MG63 (cell line): ENCODE results near the gene TNFRSF1A. TPM values are rescaled to one million over a fixed set of nuclear protein-coding genes. Genes with fewer than 3 reads are reported as not detected.
"Not testable (repeated sequence)": the region's sequence is repeated elsewhere in the genome, so short reads cannot be mapped to it uniquely, and the experiment has no call there.

Experiments used
- DNase-seq: peaks from one replicate; pipeline ENCODE4 v3.0.0-alpha.2; 2020
- H3K27me3 ChIP-seq: fragments of 250-450 bp; sonication (Bioruptor Pico); 2 replicates; pipeline ENCODE4 v1.5.1; 2020; ENCODE audit warnings: mild to moderate bottlenecking, moderate library complexity
- H3K36me3 ChIP-seq: fragments of 250-450 bp; sonication (Bioruptor Pico); 2 replicates; pipeline ENCODE4 v1.5.1; 2020; ENCODE audit warnings: mild to moderate bottlenecking, moderate library complexity
- H3K4me3 ChIP-seq: fragments of 250-450 bp; sonication (Bioruptor Pico); 2 replicates; pipeline ENCODE4 v1.5.1; 2020; ENCODE audit warnings: mild to moderate bottlenecking, moderate library complexity
- H3K9me3 ChIP-seq: fragments of 250-450 bp; sonication (Bioruptor Pico); 2 replicates; pipeline ENCODE4 v1.5.1; 2020; ENCODE audit warnings: mild to moderate bottlenecking, moderate library complexity
- total RNA-seq: library from RNA; depleted of rRNA; stranded (reverse); fragments of >200 nt; shearing (Covaris generic); gene quantifications from 2 replicates; pipeline ENCODE4 v1.2.3, GENCODE V29; 2014; ENCODE audit warnings: low replicate concordance

The TNFRSF1A gene
- total RNA-seq, 1 experiment from 2014 or later: 181 TPM

DNA sequence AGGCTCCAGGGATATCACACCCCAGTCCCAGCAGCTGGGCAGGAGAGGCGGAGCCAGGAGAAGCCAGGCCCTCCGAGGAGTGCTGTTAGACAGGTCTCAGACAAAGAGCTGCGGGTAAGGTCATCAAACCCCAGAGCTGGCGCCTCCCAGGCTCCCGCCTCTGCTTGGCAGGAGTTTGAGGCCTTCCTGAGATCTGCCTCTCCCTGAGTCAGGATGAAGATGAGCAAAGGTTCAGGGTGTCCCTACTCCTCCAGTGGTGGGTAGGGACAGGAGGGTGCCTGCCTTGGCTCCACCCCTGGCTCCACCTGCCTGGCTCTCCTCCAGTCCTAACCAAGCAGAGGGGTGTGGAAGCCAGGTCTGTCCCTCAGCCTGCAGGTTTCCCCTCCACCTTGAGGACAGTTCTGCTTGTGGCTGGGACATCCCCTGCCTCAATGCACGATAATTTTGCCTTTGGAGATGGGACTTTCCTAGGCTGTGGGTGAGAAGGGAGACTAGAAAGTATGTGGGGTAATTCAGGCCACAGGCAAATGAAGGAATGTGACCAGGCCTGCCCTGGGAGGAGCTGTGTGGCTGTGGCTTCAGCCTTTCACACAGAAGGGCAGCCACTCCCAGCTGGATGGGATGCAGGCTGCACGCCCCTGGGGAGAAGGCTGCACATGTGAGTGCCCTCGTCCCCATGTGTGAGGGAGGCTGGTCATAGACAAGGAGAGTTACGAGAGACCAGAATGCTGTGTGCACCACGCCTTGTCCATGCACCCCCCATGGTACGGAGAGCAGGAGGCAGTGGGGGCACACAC is 29.1 kb downstream of the TNFRSF1A start:
- Histone ChIP-seq H3K36me3 (no peaks in the 10 kb centered on the region), H3K27me3 (no peaks in the 10 kb centered on the region), H3K9me3 (no peaks in the 10 kb centered on the region), H3K4me3 (no peak overlapping the region)
- peak; percentile 34 for DNase-seq

DNA sequence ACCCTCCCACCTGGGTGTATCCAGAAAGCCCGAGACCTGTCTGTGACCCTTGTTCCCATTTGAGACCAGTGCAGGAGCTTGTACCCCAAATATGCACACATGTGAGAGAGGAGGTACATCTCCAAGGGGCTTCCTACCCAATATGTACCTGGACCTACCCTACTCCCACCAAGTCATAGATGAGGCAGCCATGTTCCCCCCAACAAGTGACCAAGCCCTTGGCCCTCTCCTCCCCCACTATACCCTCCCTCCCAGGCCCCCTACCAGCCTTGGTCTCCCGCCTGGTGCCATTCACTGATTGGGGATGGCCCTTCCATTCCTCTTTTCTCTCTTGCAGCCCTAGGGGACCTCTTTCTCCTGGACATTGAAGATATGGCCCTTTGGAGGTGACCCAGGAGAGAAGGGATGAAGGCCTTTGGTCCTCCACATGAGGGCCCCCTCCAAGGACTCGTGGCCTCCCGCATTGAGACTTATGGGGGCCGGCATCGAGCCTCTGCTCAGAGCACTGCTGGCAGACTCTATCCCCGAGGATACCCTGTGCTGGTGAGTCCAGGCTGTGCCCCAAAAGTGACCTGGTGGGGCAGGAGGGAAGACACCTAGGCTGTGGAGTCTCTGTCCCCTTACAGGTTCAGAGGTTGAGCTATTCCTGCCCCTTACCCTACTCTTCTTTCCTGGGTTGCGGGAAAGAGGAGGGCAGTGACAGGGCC is 29.9 kb downstream of the TNFRSF1A start:
- Histone ChIP-seq H3K4me3 (no peak overlapping the region), H3K27me3 (no peaks in the 10 kb centered on the region), H3K36me3 (no peaks in the 10 kb centered on the region), H3K9me3 (no peaks in the 10 kb centered on the region)
- no peak for DNase-seq

DNA sequence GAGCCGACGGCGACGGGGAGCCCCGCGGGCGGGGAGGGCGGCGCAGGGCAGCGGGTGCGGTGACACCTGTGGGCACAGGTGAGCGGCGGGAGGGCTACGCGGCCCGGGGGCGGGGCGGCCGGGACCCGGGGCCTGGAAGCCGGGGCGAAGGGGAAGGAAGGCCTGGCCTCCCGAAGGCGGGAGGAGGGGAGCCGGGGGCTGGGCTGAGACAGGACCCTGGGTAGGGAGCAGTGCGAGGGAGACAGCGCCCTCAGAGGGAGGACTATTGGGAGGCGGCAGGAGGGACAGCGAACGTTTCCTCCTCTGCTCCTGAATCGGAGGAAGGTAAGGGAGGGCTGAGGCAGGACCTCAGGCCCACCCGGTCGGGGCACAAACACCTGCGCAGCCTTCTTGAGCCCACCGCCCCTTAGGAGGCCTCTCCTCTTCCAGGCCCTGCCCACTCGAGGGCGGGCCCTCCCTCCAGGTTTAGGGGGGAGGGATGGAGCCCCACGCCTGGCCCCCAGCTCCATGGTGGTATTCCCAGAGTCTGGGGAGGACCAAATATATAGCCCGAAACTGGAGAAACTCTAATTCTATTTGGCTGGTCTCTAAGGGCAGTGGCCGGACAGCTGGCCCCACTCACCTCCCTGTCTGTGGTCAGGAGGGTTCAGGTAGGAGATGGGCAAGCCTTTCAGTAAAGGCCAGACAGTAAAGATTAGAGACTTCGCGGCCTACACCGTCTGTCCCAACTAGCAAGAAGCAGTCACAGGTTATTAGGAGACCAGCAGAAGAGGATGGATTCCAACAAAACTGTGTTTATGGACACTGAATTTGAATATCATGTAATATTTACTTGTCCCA is 30.9 kb downstream of the TNFRSF1A start:
- H3K27me3 ChIP-seq: no peaks in the 10 kb centered on the region
- no peaks in the 10 kb centered on the region for H3K9me3 ChIP-seq
- H3K4me3 ChIP-seq: no peak overlapping the region
- H3K36me3 ChIP-seq: no peaks in the 10 kb centered on the region
- DNase-seq: no peak

DNA sequence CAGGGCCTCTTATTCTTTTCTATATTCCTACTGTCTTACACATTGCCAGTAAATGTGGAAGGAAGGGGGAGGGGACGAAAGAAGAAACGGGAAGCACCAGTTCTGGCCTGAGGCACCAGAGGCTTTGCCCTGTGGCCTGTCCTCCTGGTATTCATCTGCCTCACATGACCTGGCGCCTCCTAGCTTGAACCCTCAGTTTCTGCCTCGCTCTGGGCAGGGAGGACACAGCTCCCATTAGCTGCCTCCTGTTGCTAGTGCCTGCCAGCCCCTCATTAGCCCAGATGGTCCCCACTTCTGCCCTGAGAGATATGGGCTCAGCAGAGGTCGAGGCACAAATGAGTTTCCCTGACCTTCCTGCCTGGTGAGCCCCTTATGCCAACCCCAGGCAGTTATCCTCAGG is 34.3 kb downstream of the TNFRSF1A start:
- Histone ChIP-seq H3K9me3 (no peaks in the 10 kb centered on the region), H3K4me3 (no peak overlapping the region), H3K36me3 (no peaks in the 10 kb centered on the region), H3K27me3 (no peaks in the 10 kb centered on the region)
- no peak for DNase-seq

DNA sequence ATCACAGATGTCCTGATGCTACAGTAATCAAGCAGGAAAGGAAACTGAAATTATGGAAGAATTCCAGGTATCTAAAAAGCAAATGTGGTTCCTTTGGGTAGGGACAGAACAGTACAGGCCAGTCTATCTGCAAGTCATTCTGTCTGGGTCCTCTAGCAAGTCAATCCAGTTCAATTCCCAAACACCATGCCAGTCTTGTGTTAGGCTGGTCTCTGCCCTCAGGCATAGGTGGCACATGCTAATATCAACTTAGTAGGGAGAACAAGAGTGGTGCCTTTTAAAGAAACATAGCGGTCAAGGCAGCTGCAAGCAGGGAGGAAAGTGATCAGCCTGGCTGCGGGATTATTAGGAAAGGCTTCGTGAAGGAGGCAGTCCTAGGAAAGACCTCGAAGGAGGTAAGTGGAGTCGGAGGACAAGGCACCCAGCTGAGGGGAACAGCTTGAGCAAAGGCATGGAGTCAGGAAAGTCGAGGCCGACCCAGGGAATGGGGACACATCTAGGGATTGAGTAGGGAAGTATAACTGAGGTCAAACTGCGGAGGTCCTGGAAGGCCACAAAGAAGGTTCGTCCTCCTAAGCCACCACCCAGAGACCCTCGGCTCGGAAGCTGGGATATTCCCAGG is 35.2 kb downstream of the TNFRSF1A start:
- H3K36me3 ChIP-seq: no peaks in the 10 kb centered on the region
- no peak for DNase-seq
- no peaks in the 10 kb centered on the region for H3K9me3 ChIP-seq
- no peaks in the 10 kb centered on the region for H3K27me3 ChIP-seq
- no peak overlapping the region for H3K4me3 ChIP-seq

- H3K27me3 ChIP-seq: no peaks in the 10 kb centered on the region
- no peaks in the 10 kb centered on the region for H3K9me3 ChIP-seq
- no peak for DNase-seq
- H3K36me3 ChIP-seq: no peaks in the 10 kb centered on the region
- no peak overlapping the region for H3K4me3 ChIP-seq
Observed at GRCh38 chr12:6306151-6306550, 35.7 kb downstream of the TNFRSF1A start.

GRCh38 chr12:6303071-6303470 is 38.8 kb downstream of the TNFRSF1A start:
- Histone ChIP-seq H3K4me3 (no peak overlapping the region), H3K9me3 (no peaks in the 10 kb centered on the region), H3K27me3 (no peaks in the 10 kb centered on the region), H3K36me3 (no peaks in the 10 kb centered on the region)
- DNase-seq: no peak

DNA sequence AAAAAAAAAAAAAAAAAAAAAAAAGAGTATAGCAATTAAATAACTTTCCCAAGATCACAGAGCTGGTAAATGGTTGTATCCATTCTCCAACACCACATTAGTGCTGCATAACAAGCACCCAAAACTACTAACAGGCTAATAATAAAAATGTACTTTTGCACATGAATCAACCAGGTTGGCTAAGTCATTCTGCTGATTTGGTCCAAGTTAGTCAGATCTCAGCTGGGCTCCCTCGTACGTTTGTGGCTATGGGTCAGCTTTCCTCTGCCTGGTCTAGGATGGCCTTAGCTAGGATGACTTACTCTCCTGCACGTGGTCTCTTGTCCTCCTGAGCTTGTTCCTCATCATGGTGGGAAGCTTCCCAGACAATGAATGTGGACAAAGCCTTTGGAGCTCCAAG is 39.3 kb downstream of the TNFRSF1A start:
- DNase-seq: no peak

GRCh38 chr12:6301721-6302120 is 40.2 kb downstream of the TNFRSF1A start:
- Histone ChIP-seq H3K4me3 (no peak overlapping the region), H3K9me3 (no peaks in the 10 kb centered on the region), H3K36me3 (no peaks in the 10 kb centered on the region), H3K27me3 (no peaks in the 10 kb centered on the region)
- no peak for DNase-seq

More for the DNA sequence above, 39.3 kb downstream of the TNFRSF1A start:
- Histone ChIP-seq H3K27me3 (no peaks in the 10 kb centered on the region), H3K9me3 (no peaks in the 10 kb centered on the region), H3K4me3 (no peak overlapping the region), H3K36me3 (no peaks in the 10 kb centered on the region)

GRCh38 chr12:6297170-6297569 is 44.7 kb downstream of the TNFRSF1A start:
- H3K9me3 ChIP-seq: no peaks in the 10 kb centered on the region
- H3K4me3 ChIP-seq: no peak overlapping the region
- DNase-seq: no peak
- H3K27me3 ChIP-seq: no peaks in the 10 kb centered on the region
- H3K36me3 ChIP-seq: no peaks in the 10 kb centered on the region

- H3K4me3 ChIP-seq: no peak overlapping the region
- H3K36me3 ChIP-seq: no peaks in the 10 kb centered on the region
- H3K9me3 ChIP-seq: no peaks in the 10 kb centered on the region
- H3K27me3 ChIP-seq: no peaks in the 10 kb centered on the region
- peak; percentile 62 for DNase-seq
Observed at GRCh38 chr12:6295094-6295811, 46.6 kb downstream of the TNFRSF1A start.

DNA sequence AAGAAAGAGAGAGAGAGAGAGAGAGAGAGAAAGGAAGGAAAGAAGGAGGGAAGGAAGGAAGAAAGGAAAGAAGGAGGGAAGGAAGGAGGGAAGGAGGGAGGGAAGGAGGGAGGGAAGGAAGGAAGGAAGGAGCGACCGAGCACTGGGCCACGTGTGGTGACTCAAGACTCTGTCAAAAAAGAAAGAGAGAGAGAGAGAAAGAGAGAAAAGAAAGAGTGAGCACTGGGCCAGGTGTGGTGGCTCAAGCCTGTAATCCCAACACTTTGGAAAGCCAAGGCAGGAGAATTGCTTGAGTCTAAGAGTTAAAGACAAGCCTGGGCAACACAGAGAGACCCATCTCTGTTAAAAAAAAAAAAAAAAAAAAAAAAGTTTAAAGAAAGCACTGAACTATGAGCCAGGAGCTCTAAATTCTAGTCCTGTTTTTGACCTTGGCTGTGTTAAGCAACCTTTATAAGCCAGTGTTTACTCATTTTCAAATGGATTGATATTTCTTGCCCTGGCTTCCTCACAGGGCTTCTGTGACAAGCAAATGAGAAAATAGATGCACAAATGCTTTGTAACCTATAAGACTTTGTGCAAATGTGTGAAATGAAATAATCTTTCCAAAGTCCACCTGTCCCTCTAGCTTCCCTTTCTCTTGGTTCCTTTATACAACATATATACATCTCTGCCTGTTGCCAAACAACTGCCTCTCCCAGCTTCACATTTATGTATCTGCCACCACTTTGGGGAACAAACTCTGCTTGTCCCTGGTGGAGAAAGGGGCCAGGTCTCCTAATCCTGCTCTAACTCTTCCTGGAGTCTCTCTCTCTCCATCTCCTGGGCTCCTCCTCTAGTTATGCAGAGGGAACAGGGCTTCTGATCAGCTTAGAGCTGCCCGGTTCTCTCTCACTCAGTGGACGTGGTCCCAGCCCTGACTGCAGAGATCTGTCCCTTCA is 47.5 kb downstream of the TNFRSF1A start:
- H3K9me3 ChIP-seq: no peaks in the 10 kb centered on the region
- H3K4me3 ChIP-seq: no peak overlapping the region
- no peaks in the 10 kb centered on the region for H3K27me3 ChIP-seq
- no peaks in the 10 kb centered on the region for H3K36me3 ChIP-seq
- no peak for DNase-seq

- Histone ChIP-seq H3K4me3 (no peak overlapping the region), H3K36me3 (no peaks in the 10 kb centered on the region), H3K9me3 (no peaks in the 10 kb centered on the region), H3K27me3 (no peaks in the 10 kb centered on the region)
- no peak for DNase-seq
Observed at GRCh38 chr12:6292606-6293005, 49.3 kb downstream of the TNFRSF1A start.

- DNase-seq, H3K4me3 ChIP-seq, H3K27me3 ChIP-seq, H3K36me3 ChIP-seq, H3K9me3 ChIP-seq: not testable (repeated sequence)
Observed at GRCh38 chr12:6289906-6290305, 52.0 kb downstream of the TNFRSF1A start.

DNA sequence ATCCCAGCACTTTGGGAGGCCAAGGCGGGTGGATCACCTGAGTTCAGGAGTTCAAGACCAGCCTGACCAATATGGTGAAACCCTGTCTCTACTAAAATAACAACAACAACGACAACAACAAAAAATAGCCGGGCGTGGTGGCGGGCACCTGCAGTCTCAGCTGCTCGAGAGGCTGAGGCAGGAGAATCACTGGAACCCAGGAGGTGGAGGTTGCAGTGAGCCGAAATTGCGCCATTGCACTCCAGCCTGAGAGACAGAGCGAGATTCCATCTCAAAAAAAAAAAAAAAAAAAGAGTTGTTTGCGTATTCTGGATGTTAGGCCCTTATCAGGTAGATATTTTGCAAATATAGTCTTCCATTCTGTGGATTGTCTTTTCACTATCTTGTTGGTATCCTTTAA is 52.8 kb downstream of the TNFRSF1A start:
- H3K9me3 ChIP-seq, H3K36me3 ChIP-seq, DNase-seq, H3K27me3 ChIP-seq, H3K4me3 ChIP-seq: not testable (repeated sequence)
